Skeletal muscle tissue (tissue), 4 donors: ENCODE measurements around the gene SCAP. TPM values are rescaled to one million over a fixed set of nuclear protein-coding genes. Genes with fewer than 3 reads are reported as not detected.

Experiments used
- H3K27ac ChIP-seq: one replicate; pipeline ENCODE4 v1.7.0; 2013; ENCODE audit warnings: mild to moderate bottlenecking, low read depth, low read length, inconsistent platforms
- H3K27me3 ChIP-seq, 3 donors: one replicate each; pipeline ENCODE4 v1.7.0; 2013; ENCODE audit warnings: low read length in 3 of 3; ENCODE audit not compliant: control insufficient read depth in 3 of 3, insufficient read depth in 3 of 3
- H3K36me3 ChIP-seq, 3 donors: one replicate each; pipeline ENCODE4 v1.7.0; 2013; ENCODE audit warnings: low read length in 3 of 3; ENCODE audit not compliant: control insufficient read depth in 3 of 3, insufficient read depth in 3 of 3
- H3K4me1 ChIP-seq, 3 donors: one replicate each; pipeline ENCODE4 v1.7.0; 2013; ENCODE audit warnings: low read length in 3 of 3, mild to moderate bottlenecking in 3 of 3; ENCODE audit not compliant: control insufficient read depth in 3 of 3, insufficient read depth in 3 of 3
- H3K4me3 ChIP-seq, 3 donors: one replicate each; pipeline ENCODE4 v1.7.0; 2013; ENCODE audit warnings: low read length in 3 of 3
- H3K9ac ChIP-seq, 3 donors: one replicate each; pipeline ENCODE4 v1.7.0; 2013; ENCODE audit warnings: low read length in 3 of 3, mild to moderate bottlenecking in 3 of 3, moderate library complexity in 2 of 3, low read depth in 1 of 3
- H3K9me3 ChIP-seq, 3 donors: one replicate each; pipeline ENCODE4 v1.7.0; 2013; ENCODE audit warnings: low read length in 3 of 3; ENCODE audit not compliant: control insufficient read depth in 3 of 3
- total RNA-seq: library from RNA; depleted of rRNA; stranded (reverse); fragments of >200 nt; gene quantifications from one replicate; pipeline ENCODE4 v1.2.3, GENCODE V29; 2014
- donor health status: Osteomylitis.

The SCAP gene
- total RNA-seq, 1 donor from 2014 or later = 53.8 TPM

- peaks cover 0 to 5% (median 0%) of the 10 kb centered on the region in 3 donors for H3K36me3 ChIP-seq
- peaks cover 34 to 41% (median 37%) of the 10 kb centered on the region in 3 donors for H3K4me1 ChIP-seq
- no peaks in the 10 kb centered on the region for H3K27me3 ChIP-seq
- H3K9me3 ChIP-seq = no peaks in the 10 kb centered on the region
- no peak overlapping the region for H3K4me3 ChIP-seq
- H3K27ac ChIP-seq = no peak overlapping the region
- peak overlapping the region in 1 of 3 donors; percentile 8 for H3K9ac ChIP-seq
Observed at GRCh38 chr3:47385796-47386195, 89.9 kb downstream of the SCAP start.

DNA sequence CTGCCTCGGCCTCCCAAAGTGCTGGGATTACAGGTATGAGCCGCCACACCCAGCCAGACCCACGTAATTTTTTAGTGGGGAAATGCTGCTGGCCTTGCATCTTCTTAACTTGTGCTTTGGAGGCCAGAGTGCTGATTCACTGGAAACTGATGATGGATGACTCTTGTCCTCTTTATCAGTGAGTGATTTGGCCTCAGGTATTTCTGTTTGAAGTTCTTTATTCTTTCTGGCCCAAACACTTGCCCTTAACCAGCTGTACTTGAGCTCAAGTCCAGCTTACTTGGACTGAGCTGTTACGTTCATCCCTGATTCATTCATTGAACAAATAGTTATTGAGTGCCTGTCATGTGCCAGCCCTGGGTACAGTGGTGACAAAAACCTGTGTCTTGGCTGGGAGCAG, 90.7 kb downstream of the SCAP start:
- no peaks in the 10 kb centered on the region for H3K27me3 ChIP-seq
- no peak overlapping the region for H3K9ac ChIP-seq
- peaks cover 37 to 46% (median 39%) of the 10 kb centered on the region in 3 donors for H3K4me1 ChIP-seq
- H3K9me3 ChIP-seq = no peaks in the 10 kb centered on the region
- peaks cover 0 to 5% (median 0%) of the 10 kb centered on the region in 3 donors for H3K36me3 ChIP-seq
- H3K27ac ChIP-seq = no peak overlapping the region
- H3K4me3 ChIP-seq = no peak overlapping the region

- H3K9ac ChIP-seq = no peak overlapping the region
- peaks cover 0 to 5% (median 0%) of the 10 kb centered on the region in 3 donors for H3K36me3 ChIP-seq
- no peak overlapping the region for H3K4me3 ChIP-seq
- H3K4me1 ChIP-seq = peaks cover 43 to 52% (median 45%) of the 10 kb centered on the region in 3 donors
- no peaks in the 10 kb centered on the region for H3K9me3 ChIP-seq
- no peak overlapping the region for H3K27ac ChIP-seq
- H3K27me3 ChIP-seq = no peaks in the 10 kb centered on the region
Observed at GRCh38 chr3:47384425-47384824, 91.3 kb downstream of the SCAP start.

DNA sequence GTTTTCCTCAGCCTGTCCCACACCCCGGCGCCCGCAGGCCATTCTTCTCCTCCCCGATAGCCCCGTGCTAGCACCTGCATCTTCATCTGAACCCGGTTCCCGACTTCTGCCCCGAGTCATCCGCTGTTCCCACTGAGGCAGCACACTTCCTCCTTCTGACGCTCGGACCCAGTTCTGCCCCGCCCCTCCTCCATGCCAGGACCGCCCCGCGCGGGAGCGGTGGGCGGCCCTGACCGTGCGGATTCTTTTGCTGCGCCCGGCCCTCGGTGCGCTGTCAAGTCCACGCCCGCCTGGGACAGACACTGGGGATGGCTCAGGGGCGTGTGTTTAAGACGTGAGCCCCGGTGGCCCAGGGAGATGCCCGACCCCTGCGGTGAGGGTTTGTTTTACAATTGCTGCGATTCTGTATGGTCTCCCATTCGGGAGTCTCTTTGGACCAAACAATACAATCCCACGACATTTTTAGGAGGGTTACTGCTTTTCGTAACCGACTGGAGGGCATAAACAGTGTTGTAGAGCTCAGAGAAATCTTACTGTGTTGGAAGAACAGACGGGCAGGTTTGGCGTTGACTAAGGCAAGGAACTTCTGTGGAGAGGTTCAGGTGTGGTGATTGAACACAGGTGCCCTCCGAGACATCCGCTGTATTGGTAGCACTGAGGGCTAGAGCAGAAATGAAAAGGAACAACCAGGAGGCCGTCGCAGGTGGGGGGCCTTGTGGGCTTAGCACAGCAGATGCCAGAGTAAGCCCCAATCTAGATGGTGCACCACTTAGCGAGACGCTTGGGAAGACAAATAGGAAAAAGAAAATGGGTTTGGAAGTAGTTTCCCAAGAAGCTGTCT, 94.2 kb downstream of the SCAP start:
- peaks cover 0 to 5% (median 0%) of the 10 kb centered on the region in 3 donors for H3K36me3 ChIP-seq
- no peaks in the 10 kb centered on the region for H3K27me3 ChIP-seq
- H3K4me3 ChIP-seq = peak overlapping the region; percentile 90 to 99 (median 97)
- H3K9me3 ChIP-seq = no peaks in the 10 kb centered on the region
- peaks cover 34 to 58% (median 46%) of the 10 kb centered on the region in 3 donors for H3K4me1 ChIP-seq
- H3K27ac ChIP-seq = peak overlapping the region; percentile 97
- peak overlapping the region; percentile 98 to 99 (median 98) for H3K9ac ChIP-seq

DNA sequence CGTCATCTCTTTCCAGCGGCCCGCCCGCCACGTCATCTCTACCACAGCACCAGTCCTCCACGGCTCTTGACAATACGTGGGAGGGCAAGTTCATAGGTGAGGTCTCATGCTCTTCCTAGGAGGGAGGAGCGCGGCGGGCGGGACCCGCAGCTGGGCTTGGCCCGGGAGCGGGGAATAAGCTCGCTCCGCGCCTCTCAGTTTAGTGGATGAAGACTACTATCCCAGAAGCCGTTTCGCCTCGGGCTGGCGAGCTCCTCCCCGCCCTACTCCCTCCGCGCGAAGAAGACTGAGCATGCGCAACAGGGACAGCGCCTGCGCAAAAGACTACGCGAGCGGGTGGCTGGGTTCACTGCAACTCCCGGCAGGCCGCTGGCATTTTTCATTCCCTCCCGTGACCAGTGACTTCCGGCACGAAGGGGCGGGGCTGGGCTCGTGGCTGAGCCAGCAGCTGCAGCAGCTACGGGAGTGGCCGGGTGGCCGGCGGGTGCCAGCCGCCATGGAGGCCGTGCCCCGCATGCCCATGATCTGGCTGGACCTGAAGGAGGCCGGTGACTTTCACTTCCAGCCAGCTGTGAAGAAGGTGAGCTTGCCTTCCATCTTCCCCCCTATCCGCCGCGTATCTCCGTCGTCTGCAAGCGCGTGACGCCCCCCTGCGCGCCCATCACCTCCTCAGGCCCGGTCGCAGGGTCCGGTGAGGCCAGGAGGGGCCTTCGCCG, 95.0 kb downstream of the SCAP start, which contains the start of gene PTPN23:
Gene PTPN23 (plus strand): TSS at position 421 of the 716 bp plus-strand sequence. CDS start 76 bp downstream, at position 497.
- Histone ChIP-seq H3K36me3 (peaks cover 0 to 5% (median 0%) of the 10 kb centered on the region in 3 donors), H3K4me1 (peaks cover 32 to 50% (median 41%) of the 10 kb centered on the region in 3 donors), H3K9ac (peak within 1 kb of the TSS; percentile 98 to 99 (median 98)), H3K27ac (peak within 1 kb of the TSS; percentile 97), H3K27me3 (no peaks in the 10 kb centered on the region), H3K4me3 (peak within 1 kb of the TSS; percentile 94 to 99 (median 97)), H3K9me3 (no peaks in the 10 kb centered on the region)

DNA sequence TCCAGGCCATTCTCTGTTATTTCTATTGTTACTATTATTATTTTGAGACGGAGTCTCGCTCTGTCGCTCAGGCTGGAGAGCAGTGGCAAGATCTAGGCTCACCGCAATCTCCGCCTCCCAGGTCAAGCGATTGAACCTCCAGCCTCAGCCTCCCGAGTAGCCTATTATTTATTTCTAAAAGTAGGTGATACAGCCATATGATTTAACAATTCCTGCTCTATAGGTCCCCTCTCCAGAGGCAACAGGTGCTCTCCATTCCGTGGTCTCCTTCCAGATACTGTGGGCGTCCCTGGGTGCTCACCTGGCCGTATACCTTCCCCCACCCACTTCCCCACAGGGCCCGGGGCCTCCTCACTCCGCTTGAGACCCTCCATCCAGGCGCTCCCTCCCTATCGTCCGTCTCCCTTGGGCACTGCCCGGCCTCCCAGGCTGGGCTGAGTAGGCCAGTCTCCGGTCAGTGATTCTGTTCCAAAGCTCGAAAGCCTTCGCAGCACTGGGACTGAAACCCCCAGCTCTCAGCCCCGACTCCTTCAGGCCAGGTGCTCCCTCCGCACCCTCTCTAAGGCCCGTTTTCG, 95.6 kb downstream of the SCAP start:
- H3K9ac ChIP-seq = peak overlapping the region; percentile 95 to 99 (median 98)
- H3K4me1 ChIP-seq = peaks cover 28 to 44% (median 36%) of the 10 kb centered on the region in 3 donors
- no peaks in the 10 kb centered on the region for H3K27me3 ChIP-seq
- H3K36me3 ChIP-seq = peaks cover 0 to 3% (median 0%) of the 10 kb centered on the region in 3 donors
- peak overlapping the region; percentile 94 to 99 (median 97) for H3K4me3 ChIP-seq
- no peaks in the 10 kb centered on the region for H3K9me3 ChIP-seq
- peak overlapping the region; percentile 97 for H3K27ac ChIP-seq

GRCh38 chr3:47379411-47379899, 96.3 kb downstream of the SCAP start:
- H3K27me3 ChIP-seq = no peaks in the 10 kb centered on the region
- peak overlapping the region; percentile 95 to 99 (median 98) for H3K9ac ChIP-seq
- H3K4me3 ChIP-seq = peak overlapping the region; percentile 94 to 99 (median 97)
- H3K4me1 ChIP-seq = peaks cover 28 to 42% (median 33%) of the 10 kb centered on the region in 3 donors
- peak overlapping the region; percentile 97 for H3K27ac ChIP-seq
- peaks cover 0 to 3% (median 0%) of the 10 kb centered on the region in 3 donors for H3K36me3 ChIP-seq
- no peaks in the 10 kb centered on the region for H3K9me3 ChIP-seq

GRCh38 chr3:47378869-47379268, 96.9 kb downstream of the SCAP start:
- Histone ChIP-seq H3K27ac (no peak overlapping the region), H3K4me3 (peak overlapping the region in 2 of 3 donors; percentile 1 to 46), H3K27me3 (no peaks in the 10 kb centered on the region), H3K4me1 (peaks cover 27 to 42% (median 33%) of the 10 kb centered on the region in 3 donors), H3K36me3 (peaks cover 0 to 3% (median 0%) of the 10 kb centered on the region in 3 donors), H3K9ac (peak overlapping the region in 2 of 3 donors; percentile 40 to 99), H3K9me3 (no peaks in the 10 kb centered on the region)

- Histone ChIP-seq H3K9ac (no peak overlapping the region), H3K4me3 (no peak overlapping the region), H3K27ac (no peak overlapping the region), H3K9me3 (no peaks in the 10 kb centered on the region), H3K27me3 (no peaks in the 10 kb centered on the region), H3K4me1 (peaks cover 13 to 30% (median 21%) of the 10 kb centered on the region in 3 donors), H3K36me3 (peaks cover 0 to 3% (median 0%) of the 10 kb centered on the region in 3 donors)
Observed at GRCh38 chr3:47377186-47377585, 98.6 kb downstream of the SCAP start.
